CD14-positive monocyte (primary cell): ENCODE data around the gene RNF223. TPM values are rescaled to one million over a fixed set of nuclear protein-coding genes. Genes with fewer than 3 reads are reported as not detected.
A peak's percentile ranks its signal among the peaks of the same experiment; 100 is the strongest.

Experiments used
- DNase-seq, 3 donors: peaks; one replicate each; pipeline ENCODE4 v3.0.0-alpha.2; 2011 to 2022
- H2AFZ ChIP-seq: 2 replicates; pipeline ENCODE4 v1.6.0; 2012; ENCODE audit warnings: mild to moderate bottlenecking, low read depth, low read length, inconsistent platforms; ENCODE audit not compliant: insufficient read depth, poor library complexity, severe bottlenecking
- H3K27ac ChIP-seq, 2 donors: 1 replicate in 1 of 2; 2 replicates in 1 of 2; pipeline ENCODE4 v1.5.1; 2012 to 2013; ENCODE audit warnings: low read length in 2 of 2, control low read depth in 1 of 2, inconsistent platforms in 1 of 2, low read depth in 1 of 2, mild to moderate bottlenecking in 1 of 2
- H3K27me3 ChIP-seq, 2 donors: one replicate each; pipeline versions ENCODE4 v1.6.0 to v1.6.1; 2011 to 2013; ENCODE audit warnings: low read length in 2 of 2; ENCODE audit not compliant: control insufficient read depth in 2 of 2, insufficient read depth in 2 of 2
- H3K36me3 ChIP-seq, 2 donors: replicated peaks in 1 of 2; 1 replicate in 1 of 2; 2 replicates in 1 of 2; pipeline versions ENCODE4 v1.5.1 to v1.6.1; 2012 to 2013; ENCODE audit warnings: low read length in 2 of 2, control low read depth in 1 of 2, inconsistent platforms in 1 of 2, mild to moderate bottlenecking in 1 of 2; ENCODE audit not compliant: insufficient read depth in 2 of 2, control insufficient read depth in 1 of 2
- H3K4me1 ChIP-seq, 2 donors: 1 replicate in 1 of 2; 2 replicates in 1 of 2; pipeline versions ENCODE4 v1.5.1 to v1.6.1; 2012 to 2013; ENCODE audit warnings: low read length in 2 of 2, control low read depth in 1 of 2, inconsistent platforms in 1 of 2, mild to moderate bottlenecking in 1 of 2, moderate library complexity in 1 of 2; ENCODE audit not compliant: insufficient read depth in 2 of 2, control insufficient read depth in 1 of 2
- H3K4me2 ChIP-seq: replicated peaks from 2 replicates; pipeline ENCODE3; 2012; ENCODE audit warnings: low read length, moderate library complexity, mild to moderate bottlenecking; ENCODE audit not compliant: poor library complexity, severe bottlenecking; ENCODE audit errors: extremely low read depth
- H3K4me3 ChIP-seq, 3 experiments: fragments of 200-600 bp in 1 of 3; sonication (generic) in 1 of 3; replicated peaks in 1 of 3; 1 replicate in 2 of 3; 2 replicates in 1 of 3; pipeline ENCODE4 v1.5.1; 2011 to 2013; ENCODE audit warnings: low read length in 3 of 3, mild to moderate bottlenecking in 3 of 3, control low read depth in 2 of 3, low read depth in 2 of 3, inconsistent platforms in 1 of 3, moderate library complexity in 1 of 3
- H3K79me2 ChIP-seq: 2 replicates; pipeline ENCODE4 v1.6.0; 2012; ENCODE audit warnings: mild to moderate bottlenecking, control low read depth, inconsistent platforms, low read length, moderate library complexity; ENCODE audit not compliant: insufficient read depth
- H3K9ac ChIP-seq: 2 replicates; pipeline ENCODE4 v1.6.0; 2017; ENCODE audit warnings: low read length, mild to moderate bottlenecking; ENCODE audit not compliant: insufficient read depth, poor library complexity, severe bottlenecking
- H3K9me3 ChIP-seq, 2 donors: replicated peaks in 1 of 2; 1 replicate in 1 of 2; 2 replicates in 1 of 2; pipeline versions ENCODE4 v1.5.1 to v1.6.1; 2012 to 2013; ENCODE audit warnings: low read length in 2 of 2, control low read depth in 1 of 2; ENCODE audit not compliant: control insufficient read depth in 1 of 2, insufficient read depth in 1 of 2
- H4K20me1 ChIP-seq: 2 replicates; pipeline ENCODE4 v1.6.0; 2012; ENCODE audit warnings: mild to moderate bottlenecking, low read length, control low read depth, moderate library complexity; ENCODE audit not compliant: insufficient read depth
- H3K27ac Mint-ChIP-seq, 7 donors: one replicate each; pipeline ENCODE4 v1.8.0; 2020; ENCODE audit warnings: mild to moderate bottlenecking in 7 of 7, mixed read lengths in 7 of 7, moderate library complexity in 6 of 7, inconsistent platforms in 2 of 7
- H3K27me3 Mint-ChIP-seq, 3 donors: one replicate each; pipeline ENCODE4 v1.8.0; 2021 to 2022; ENCODE audit warnings: low read depth in 3 of 3, mild to moderate bottlenecking in 3 of 3, mixed read lengths in 3 of 3, moderate library complexity in 3 of 3, inconsistent platforms in 1 of 3
- H3K36me3 Mint-ChIP-seq, 2 donors: one replicate each; pipeline ENCODE4 v1.8.0; 2020; ENCODE audit warnings: mixed read lengths in 2 of 2, inconsistent platforms in 1 of 2, mild to moderate bottlenecking in 1 of 2
- H3K4me1 Mint-ChIP-seq: one replicate; pipeline ENCODE4 v1.8.0; 2020; ENCODE audit warnings: mild to moderate bottlenecking, mixed read lengths
- H3K4me3 Mint-ChIP-seq, 2 donors: one replicate each; pipeline ENCODE4 v1.8.0; 2020; ENCODE audit warnings: mild to moderate bottlenecking in 2 of 2, mixed read lengths in 2 of 2, moderate library complexity in 1 of 2
- H3K9me3 Mint-ChIP-seq, 7 donors: one replicate each; pipeline ENCODE4 v1.8.0; 2020 to 2022; ENCODE audit warnings: mixed read lengths in 7 of 7, mild to moderate bottlenecking in 6 of 7, moderate library complexity in 6 of 7, inconsistent platforms in 2 of 7
- CTCF ChIP-seq: fragments of 200-600 bp; IDR thresholded peaks from one replicate; pipeline ENCODE4 v1.8.0; 2022; ENCODE audit warnings: antibody characterized with exemption, mild to moderate bottlenecking
- WGBS: methylation state at CpG from one replicate; pipeline ENCODE4 v1.1.5; 2013; ENCODE audit warnings: missing lambda C conversion rate; ENCODE audit not compliant: insufficient coverage; 5-methylcytosine and 5-hydroxymethylcytosine counted together
- intact Hi-C, 2 donors: fragments of 100-400 bp; cut with micrococcal nuclease; formaldehyde crosslinking; loops; one replicate each; pipeline versions ENCODE4 v1.15.0 to v1.15.1; 2023
- polyA plus RNA-seq, 3 donors: library from polyadenylated mRNA; depleted of rRNA in 1 of 3; unstranded in 2 of 3; stranded (reverse) in 1 of 3; fragments of 300-500 nt in 2 of 3; fragments of >200 nt in 1 of 3; fragmentation: Illumina TruSeq in 2 of 3; gene quantifications; 1 replicate in 2 of 3; 2 replicates in 1 of 3; pipeline ENCODE4 v1.2.3, GENCODE V29; 2012 to 2021

The RNF223 gene
- polyA plus RNA-seq, 3 donors: not detected

- intact Hi-C loops: loop anchor here in 1 of 2 donors (5.0 to 10.0 kb wide), 3 partner anchors 83 to 257 kb away; partner anchors contain the start of genes AURKAIP1, B3GALT6 and SDF4
- no peak overlapping the region for H3K4me2 ChIP-seq
- H3K4me3 Mint-ChIP-seq: peak overlapping the region in 1 of 2 donors; percentile 65
- no peak for DNase-seq
- H3K4me1 Mint-ChIP-seq: peaks cover 13% of the 10 kb centered on the region
- H3K4me3 ChIP-seq: no peak overlapping the region
- 91% methylated on average over 27 of the region's 33 CpGs for WGBS
- no peak overlapping the region for H3K9ac ChIP-seq
- no peaks in the 10 kb centered on the region for H3K79me2 ChIP-seq
- no peaks in the 10 kb centered on the region for H4K20me1 ChIP-seq
- H3K9me3 ChIP-seq: peaks cover 4 to 12% of the 10 kb centered on the region in 2 donors
- no peak overlapping the region for H3K27ac Mint-ChIP-seq
- peaks cover 2 to 10% of the 10 kb centered on the region in 2 donors for H3K36me3 Mint-ChIP-seq
- H2AFZ ChIP-seq: no peak overlapping the region
- H3K4me1 ChIP-seq: peaks cover 12 to 25% of the 10 kb centered on the region in 2 donors
- peaks cover 0 to 4% of the 10 kb centered on the region in 2 donors for H3K36me3 ChIP-seq
- H3K9me3 Mint-ChIP-seq: peaks cover 5 to 14% (median 10%) of the 10 kb centered on the region in 7 donors
- H3K27me3 Mint-ChIP-seq: peaks cover 34 to 59% (median 42%) of the 10 kb centered on the region in 3 donors
- H3K27ac ChIP-seq: no peak overlapping the region
- peaks cover 0 to 27% of the 10 kb centered on the region in 2 donors for H3K27me3 ChIP-seq
- no peak for TF ChIP-seq CTCF
Observed at GRCh38 chr1:1118011-1118875, 44.1 kb upstream of the RNF223 start.

GRCh38 chr1:1117469-1117831, 43.3 kb upstream of the RNF223 start:
- peaks cover 0 to 24% of the 10 kb centered on the region in 2 donors for H3K27me3 ChIP-seq
- H3K4me1 ChIP-seq: peaks cover 12 to 22% of the 10 kb centered on the region in 2 donors
- intact Hi-C loops: loop anchor here (2.0 to 10.0 kb wide), 4 partner anchors 83 to 257 kb away; partner anchors contain the start of genes AURKAIP1 (in 1 of the 2), B3GALT6 (in 1 of the 2) and SDF4 (in 1 of the 2)
- H3K4me3 ChIP-seq: no peak overlapping the region
- peaks cover 3% of the 10 kb centered on the region for H3K79me2 ChIP-seq
- H3K36me3 Mint-ChIP-seq: peaks cover 7 to 16% of the 10 kb centered on the region in 2 donors
- peaks cover 12 to 20% of the 10 kb centered on the region in 2 donors for H3K9me3 ChIP-seq
- no peak overlapping the region for H3K27ac ChIP-seq
- peaks cover 13% of the 10 kb centered on the region for H3K4me1 Mint-ChIP-seq
- TF ChIP-seq CTCF: no peak
- no peak overlapping the region for H3K4me2 ChIP-seq
- H3K9me3 Mint-ChIP-seq: peaks cover 12 to 22% (median 18%) of the 10 kb centered on the region in 7 donors
- DNase-seq: peak in 1 of 3 donors; percentile 11
- no peak overlapping the region for H2AFZ ChIP-seq
- 53% methylated on average over 18 of the region's 20 CpGs for WGBS
- H3K36me3 ChIP-seq: peaks cover 0 to 6% of the 10 kb centered on the region in 2 donors
- H3K9ac ChIP-seq: no peak overlapping the region
- peaks cover 34 to 56% (median 37%) of the 10 kb centered on the region in 3 donors for H3K27me3 Mint-ChIP-seq
- no peaks in the 10 kb centered on the region for H4K20me1 ChIP-seq
- H3K27ac Mint-ChIP-seq: no peak overlapping the region
- H3K4me3 Mint-ChIP-seq: peak overlapping the region in 1 of 2 donors; percentile 65
